Activated T-helper 17 cell treated with anti-CD3 and anti-CD28 coated beads, Interleukin-2, amount 50 U/mL, for 72 hours (primary cell): ENCODE measurements around the gene HSD11B1L. TPM values are rescaled to one million over a fixed set of nuclear protein-coding genes. Genes with fewer than 3 reads are reported as not detected.
"Not testable (repeated sequence)": the region's sequence is repeated elsewhere in the genome, so short reads cannot be mapped to it uniquely, and the experiment has no call there.

Experiments
- ATAC-seq: fragments of 150-1000 bp; cut with Tn5 transposase; replicated peaks from 2 replicates; pipeline ENCODE4 v1.10.0; 2021; ENCODE audit warnings: mild to moderate bottlenecking, moderate library complexity
- H3K27ac Mint-ChIP-seq: one replicate; pipeline ENCODE4 v1.8.0; 2022; ENCODE audit warnings: mixed read lengths
- H3K27me3 Mint-ChIP-seq: one replicate; pipeline ENCODE4 v1.8.0; 2022; ENCODE audit warnings: mixed read lengths
- H3K36me3 Mint-ChIP-seq: one replicate; pipeline ENCODE4 v1.8.0; 2022; ENCODE audit warnings: low read depth, mild to moderate bottlenecking, mixed read lengths
- H3K4me1 Mint-ChIP-seq: one replicate; pipeline ENCODE4 v1.8.0; 2022; ENCODE audit warnings: mixed read lengths
- H3K4me3 Mint-ChIP-seq: one replicate; pipeline ENCODE4 v1.8.0; 2022; ENCODE audit warnings: mild to moderate bottlenecking, mixed read lengths
- H3K9me3 Mint-ChIP-seq: one replicate; pipeline ENCODE4 v1.8.0; 2022; ENCODE audit warnings: mixed read lengths
- total RNA-seq, 2 donors: library from RNA; stranded (reverse); gene quantifications; one replicate each; pipeline ENCODE4 v1.2.3, GENCODE V29; 2022

HSD11B1L gene
- total RNA-seq, 2 donors from 2014 or later = 2.3 to 5.3 TPM

DNA sequence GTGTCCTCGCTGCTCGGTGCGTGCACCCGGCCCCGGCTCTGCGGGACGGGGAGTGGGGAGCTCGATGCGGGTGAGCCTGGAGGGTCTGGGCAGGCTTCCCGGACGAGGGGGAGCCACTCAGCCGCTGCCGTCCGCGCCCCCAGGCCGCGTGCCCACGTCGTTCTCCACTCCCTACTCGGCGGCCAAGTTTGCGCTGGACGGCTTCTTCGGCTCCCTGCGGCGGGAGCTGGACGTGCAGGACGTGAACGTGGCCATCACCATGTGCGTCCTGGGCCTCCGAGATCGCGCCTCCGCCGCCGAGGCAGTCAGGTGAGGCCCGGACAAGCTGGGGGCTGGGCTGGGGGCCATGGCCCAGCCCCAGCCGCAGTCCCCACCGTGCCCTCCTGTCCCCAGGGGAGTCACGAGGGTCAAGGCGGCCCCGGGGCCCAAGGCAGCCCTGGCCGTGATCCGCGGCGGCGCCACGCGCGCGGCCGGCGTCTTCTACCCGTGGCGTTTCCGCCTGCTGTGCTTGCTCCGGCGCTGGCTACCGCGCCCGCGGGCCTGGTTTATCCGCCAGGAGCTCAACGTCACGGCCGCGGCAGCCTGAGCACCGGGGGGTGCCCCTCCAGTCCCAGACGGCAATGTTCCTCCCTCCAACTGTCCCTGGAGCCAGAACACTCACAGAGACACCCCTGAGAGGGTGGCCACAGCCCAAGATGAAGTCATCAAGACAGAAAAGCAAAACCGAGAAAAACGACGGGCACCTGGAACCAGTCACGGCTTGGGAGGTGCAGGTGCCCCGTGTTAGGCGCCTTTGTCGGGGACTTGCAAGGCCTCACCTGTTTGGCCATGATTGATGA is 6.8 kb downstream of the HSD11B1L start:
- H3K4me3 Mint-ChIP-seq = peak overlapping the region; percentile 74
- ATAC-seq = no peak
- H3K27ac Mint-ChIP-seq = peak overlapping the region; percentile 44

DNA sequence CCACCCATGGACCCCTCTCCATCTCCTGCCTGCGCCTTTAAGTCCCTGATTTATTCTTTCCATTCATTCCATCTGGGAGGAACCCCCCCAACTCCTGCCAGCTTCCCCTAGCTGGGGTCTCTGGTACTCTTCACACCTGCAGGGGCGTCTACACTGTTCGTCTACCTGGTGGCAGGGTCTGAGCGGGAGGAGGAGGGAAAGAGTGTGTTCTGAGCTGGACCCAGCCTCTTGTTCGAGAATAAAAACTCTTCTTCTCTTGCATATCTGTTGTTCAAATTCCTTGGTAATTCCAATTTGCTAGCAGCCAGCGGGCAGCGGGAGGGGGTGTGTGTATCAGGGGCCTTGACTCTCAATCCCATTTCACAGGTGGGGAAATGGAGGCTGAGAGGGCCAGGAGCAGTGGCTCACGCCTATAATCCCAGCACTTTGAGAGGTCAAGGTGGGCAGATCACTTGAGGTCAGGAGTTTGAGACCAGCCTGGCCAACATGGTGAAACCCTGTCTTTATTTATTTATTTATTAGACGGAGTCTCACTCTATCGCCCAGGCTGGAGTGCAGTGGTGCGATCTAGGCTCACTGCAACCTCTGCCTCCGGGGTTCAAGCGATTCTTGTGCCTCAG is 7.5 kb downstream of the HSD11B1L start:
- Mint-ChIP-seq H3K27ac (peak overlapping the region; percentile 44), H3K36me3 (peaks cover 36% of the 10 kb centered on the region), H3K4me3 (peak overlapping the region; percentile 74)
- not testable (repeated sequence) for H3K27me3 Mint-ChIP-seq, H3K9me3 Mint-ChIP-seq, ATAC-seq, H3K4me1 Mint-ChIP-seq

More for the DNA sequence above, 6.8 kb downstream of the HSD11B1L start:
- no peaks in the 10 kb centered on the region for H3K27me3 Mint-ChIP-seq
- peaks cover 4% of the 10 kb centered on the region for H3K4me1 Mint-ChIP-seq
- no peaks in the 10 kb centered on the region for H3K9me3 Mint-ChIP-seq
- H3K36me3 Mint-ChIP-seq = peaks cover 28% of the 10 kb centered on the region

DNA sequence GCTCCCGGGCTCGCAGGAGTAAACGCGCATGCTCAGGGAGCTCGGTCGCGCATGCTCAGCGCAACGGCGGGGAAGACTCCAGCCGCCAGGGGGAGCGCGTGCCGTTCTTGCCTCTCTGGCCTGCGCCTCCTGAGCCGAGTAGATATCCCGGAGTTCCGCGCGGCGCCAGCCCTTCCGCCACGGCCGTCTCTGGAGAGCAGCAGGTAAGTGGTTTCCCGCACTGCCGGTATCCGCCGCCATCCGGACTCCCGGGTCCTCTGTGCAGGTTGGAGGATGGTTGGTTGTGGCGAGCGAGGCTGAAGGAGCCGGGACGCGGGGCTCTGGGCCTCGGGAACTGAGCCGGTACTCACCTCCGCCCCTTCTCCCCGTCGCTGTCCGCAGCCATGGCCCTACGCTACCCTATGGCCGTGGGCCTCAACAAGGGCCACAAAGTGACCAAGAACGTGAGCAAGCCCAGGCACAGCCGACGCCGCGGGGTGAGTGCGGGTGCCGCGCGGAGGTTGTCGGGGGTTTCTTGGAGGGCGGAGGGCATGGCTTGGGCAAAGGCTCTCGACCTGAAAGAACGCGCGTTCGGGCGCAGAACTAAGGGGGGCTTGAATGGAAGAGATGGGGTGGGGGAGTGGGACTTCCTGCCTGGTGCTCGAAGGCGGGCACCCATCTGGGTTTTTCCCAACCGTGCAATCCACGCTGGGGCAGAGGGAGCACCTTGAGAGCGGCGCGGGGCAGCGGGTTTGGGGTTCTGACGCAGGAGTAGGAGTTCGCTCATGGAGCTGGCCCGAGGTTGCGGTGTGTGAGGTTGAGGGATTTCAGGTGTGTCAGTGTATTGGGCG is 9.5 kb downstream of the HSD11B1L start, which contains the start of gene RPL36:
Gene RPL36, plus strand, starts transcription at position 171 of the 830 bp plus-strand sequence. Its CDS starts 213 bp downstream, at position 384.
- peak; percentile 56 for ATAC-seq
- Mint-ChIP-seq H3K9me3 (no peaks in the 10 kb centered on the region), H3K36me3 (peaks cover 56% of the 10 kb centered on the region), H3K27ac (peak within 1 kb of the TSS; percentile 99), H3K4me1 (peaks cover 4% of the 10 kb centered on the region), H3K4me3 (peak within 1 kb of the TSS; percentile 99), H3K27me3 (no peaks in the 10 kb centered on the region)

DNA sequence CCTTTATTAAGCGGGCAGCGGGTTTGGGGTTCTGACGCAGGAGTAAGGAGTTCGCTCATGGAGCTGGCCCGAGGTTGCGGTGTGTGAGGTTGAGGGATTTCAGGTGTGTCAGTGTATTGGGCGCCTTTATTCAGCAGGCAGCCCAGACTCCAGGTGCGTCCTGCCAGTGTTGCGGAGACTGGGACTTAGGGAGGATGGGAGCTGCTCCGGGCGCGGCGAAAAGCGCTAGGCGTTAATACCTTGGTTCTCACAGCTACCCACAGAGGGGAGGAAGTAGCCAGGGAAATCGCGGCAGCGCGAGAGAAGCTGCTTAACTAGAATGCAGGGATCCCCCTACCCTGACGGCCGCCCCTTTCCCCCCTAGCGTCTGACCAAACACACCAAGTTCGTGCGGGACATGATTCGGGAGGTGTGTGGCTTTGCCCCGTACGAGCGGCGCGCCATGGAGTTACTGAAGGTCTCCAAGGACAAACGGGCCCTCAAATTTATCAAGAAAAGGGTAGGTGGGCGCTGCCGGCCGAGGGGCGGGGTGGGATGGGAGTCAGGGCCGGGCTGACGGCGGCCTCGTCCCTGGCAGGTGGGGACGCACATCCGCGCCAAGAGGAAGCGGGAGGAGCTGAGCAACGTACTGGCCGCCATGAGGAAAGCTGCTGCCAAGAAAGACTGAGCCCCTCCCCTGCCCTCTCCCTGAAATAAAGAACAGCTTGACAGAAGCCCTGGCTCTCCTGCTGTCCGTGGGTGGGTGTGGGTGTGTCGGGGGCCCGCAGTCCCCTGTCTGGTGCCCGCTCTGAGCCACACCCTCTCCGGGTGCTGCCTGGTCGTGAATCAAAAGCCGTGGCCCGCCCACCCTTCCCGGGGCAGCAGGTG is 10.4 kb downstream of the HSD11B1L start:
- Mint-ChIP-seq H3K4me3 (peak overlapping the region; percentile 99), H3K27me3 (no peaks in the 10 kb centered on the region), H3K27ac (peak overlapping the region; percentile 99), H3K9me3 (no peaks in the 10 kb centered on the region), H3K36me3 (peaks cover 61% of the 10 kb centered on the region), H3K4me1 (peaks cover 4% of the 10 kb centered on the region)
- peak; percentile 6 for ATAC-seq

DNA sequence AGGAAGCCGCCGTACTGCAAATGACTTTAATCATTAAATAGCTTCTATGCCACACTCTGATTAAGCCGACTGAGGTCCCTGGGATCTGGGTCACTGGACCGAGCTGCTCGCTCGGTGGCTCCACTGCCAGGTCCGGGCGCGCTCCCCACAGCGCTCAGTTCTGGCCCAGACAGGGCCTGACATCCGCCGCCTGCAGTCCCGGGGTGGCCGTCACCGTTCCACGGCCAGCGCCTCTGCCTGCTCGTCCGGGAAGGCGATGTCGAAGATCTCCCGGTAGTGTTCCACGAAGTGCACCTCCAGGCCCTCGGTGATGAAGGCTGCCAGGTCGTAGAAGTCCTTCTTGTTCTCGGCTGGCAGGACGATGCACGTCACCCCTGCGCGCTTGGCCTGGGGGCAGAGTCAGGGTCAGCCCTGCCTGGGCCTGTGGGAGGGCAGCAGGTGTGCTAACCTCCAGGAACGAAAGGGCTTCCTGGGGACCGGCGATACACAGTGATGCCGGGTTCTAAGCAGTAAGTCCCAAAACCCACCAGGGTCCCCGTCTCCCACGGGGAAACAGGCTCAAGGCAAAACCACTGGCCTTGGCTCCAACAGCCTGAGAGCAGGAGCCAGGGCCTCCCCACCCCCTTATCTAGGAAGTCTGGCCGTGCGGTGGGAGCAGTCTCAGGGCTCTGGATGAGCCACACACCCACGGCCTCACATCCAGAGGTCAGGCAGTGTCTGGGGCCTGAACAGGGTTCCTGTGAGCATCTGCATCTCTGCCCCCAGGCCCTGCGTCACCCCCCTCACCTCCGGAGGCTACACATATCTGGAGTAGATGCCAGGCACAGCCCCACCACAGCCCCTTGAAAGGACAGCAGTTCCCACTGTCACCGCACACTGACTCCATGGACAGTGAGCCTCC is 11.2 kb downstream of the HSD11B1L start:
- Mint-ChIP-seq H3K4me1 (peaks cover 4% of the 10 kb centered on the region), H3K9me3 (no peaks in the 10 kb centered on the region), H3K27ac (peak overlapping the region; percentile 99), H3K36me3 (peaks cover 68% of the 10 kb centered on the region), H3K27me3 (no peaks in the 10 kb centered on the region), H3K4me3 (peak overlapping the region; percentile 99)
- ATAC-seq = no peak

DNA sequence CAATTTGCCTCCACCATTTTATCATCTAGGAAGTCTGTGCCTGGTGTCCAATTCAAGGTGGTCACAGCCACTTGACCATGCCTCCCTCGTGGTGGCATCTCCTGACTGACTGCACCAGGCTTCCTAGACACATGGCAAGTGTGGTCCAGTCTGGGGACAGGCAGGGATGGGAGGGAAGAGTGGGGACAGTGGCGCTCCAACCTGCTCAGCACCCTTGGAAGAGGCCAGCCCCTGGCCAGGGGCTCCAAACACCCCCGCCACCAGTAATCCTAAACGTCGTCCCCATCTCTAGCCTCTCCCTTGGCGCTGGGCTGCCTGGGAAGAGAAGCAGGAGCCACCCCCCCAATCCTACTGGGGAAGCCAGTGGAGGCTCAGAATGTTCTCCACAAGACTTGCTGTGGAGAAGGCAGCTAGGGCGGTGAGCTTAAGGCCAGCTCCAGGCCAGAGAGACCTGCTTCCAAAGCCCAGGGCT is 11.9 kb downstream of the HSD11B1L start:
- H3K27me3 Mint-ChIP-seq = no peaks in the 10 kb centered on the region
- ATAC-seq = no peak
- peak overlapping the region; percentile 99 for H3K4me3 Mint-ChIP-seq
- H3K9me3 Mint-ChIP-seq = no peaks in the 10 kb centered on the region
- peaks cover 75% of the 10 kb centered on the region for H3K36me3 Mint-ChIP-seq
- H3K27ac Mint-ChIP-seq = peak overlapping the region; percentile 99
- peaks cover 4% of the 10 kb centered on the region for H3K4me1 Mint-ChIP-seq

DNA sequence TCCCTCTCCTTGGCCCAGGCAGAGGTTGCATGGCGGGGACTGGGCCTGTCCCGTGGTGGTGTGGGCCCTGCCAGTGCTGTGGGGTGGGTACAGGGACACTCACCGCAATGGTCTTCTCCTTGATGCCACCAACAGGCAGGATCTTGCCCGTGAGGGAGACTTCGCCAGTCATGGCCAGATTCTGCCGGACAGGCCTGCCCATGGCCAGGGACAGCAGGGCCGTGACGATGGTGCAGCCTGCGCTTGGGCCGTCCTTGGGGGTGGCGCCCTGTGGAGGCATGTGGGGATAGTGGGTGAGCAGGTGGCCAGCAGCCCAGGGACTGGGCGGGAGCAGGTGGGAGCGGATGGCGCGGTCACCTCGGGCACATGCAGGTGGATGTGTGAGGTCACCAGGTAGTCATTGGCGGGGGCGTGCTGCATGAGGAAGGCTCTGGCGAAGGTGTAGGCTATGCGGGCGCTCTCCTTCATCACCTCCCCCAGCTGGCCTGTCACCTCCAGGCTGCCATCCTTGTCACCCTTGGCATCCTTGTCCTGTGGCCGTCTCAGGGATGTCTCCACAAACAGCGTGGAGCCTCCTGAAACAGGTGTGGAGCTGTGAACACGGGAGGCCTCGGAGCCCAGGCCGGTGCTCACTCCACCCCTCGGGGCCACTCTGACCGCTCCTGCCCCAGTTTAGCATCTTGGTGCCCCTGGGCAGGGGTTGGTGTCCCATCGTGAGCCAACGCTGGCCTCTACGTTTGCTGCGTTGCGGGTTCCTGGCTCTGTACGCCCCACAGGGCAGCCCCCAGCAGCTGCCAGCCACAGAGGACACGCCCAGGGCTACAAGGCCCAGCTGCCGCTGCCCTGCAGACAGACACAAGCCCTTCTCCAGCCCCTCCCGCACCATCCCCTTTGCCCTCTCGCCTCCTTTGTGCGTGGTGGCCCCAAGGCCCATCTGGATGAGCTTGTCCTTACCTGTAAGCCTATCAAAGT is 12.7 kb downstream of the HSD11B1L start:
- peaks cover 78% of the 10 kb centered on the region for H3K36me3 Mint-ChIP-seq
- peak overlapping the region; percentile 99 for H3K4me3 Mint-ChIP-seq
- H3K27me3 Mint-ChIP-seq = no peaks in the 10 kb centered on the region

DNA sequence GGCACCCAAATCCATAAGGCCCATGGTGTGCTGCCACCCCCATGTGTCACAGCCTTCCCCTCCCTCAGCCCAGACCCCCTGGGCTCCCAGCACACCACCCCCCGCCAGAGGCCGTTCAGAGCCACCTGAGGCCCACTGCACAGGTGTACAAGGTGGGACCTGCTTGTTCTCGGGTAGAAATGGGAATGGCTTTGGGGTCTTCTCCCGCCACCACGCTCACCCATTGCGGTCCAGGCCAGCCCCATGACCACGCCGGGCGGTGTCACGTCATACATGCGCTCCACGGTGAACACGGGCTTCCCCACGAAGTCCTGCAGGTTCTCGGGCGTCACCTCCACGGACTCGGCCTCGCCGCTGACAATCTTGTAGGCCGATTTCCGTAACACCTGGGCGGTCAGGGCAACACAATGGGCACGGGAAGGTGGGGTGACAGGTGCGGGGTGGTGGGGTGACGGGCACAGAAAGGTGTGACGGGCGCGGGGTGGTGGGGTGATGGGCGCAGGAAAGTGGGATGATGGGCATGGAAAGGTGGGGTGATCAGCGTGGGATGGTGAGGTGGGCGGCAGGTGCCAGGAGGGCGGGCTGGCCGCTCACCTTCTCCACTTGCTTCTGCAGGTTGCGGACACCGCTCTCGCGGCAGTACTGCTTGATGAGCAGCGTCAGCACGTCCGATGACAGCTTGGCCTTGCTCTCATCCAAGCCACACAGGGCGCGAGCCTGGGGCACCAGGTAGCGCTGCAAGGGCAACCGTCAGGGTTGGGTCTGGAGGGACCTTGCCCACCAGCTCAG is 13.5 kb downstream of the HSD11B1L start:
- no peaks in the 10 kb centered on the region for H3K27me3 Mint-ChIP-seq
- H3K4me1 Mint-ChIP-seq = peaks cover 4% of the 10 kb centered on the region
- peaks cover 87% of the 10 kb centered on the region for H3K36me3 Mint-ChIP-seq
- ATAC-seq = no peak
- H3K4me3 Mint-ChIP-seq = peak overlapping the region; percentile 99
- H3K27ac Mint-ChIP-seq = peak overlapping the region; percentile 99
- H3K9me3 Mint-ChIP-seq = no peaks in the 10 kb centered on the region

More for the DNA sequence above, 12.7 kb downstream of the HSD11B1L start:
- H3K9me3 Mint-ChIP-seq = no peaks in the 10 kb centered on the region
- peak overlapping the region; percentile 99 for H3K27ac Mint-ChIP-seq
- peaks cover 4% of the 10 kb centered on the region for H3K4me1 Mint-ChIP-seq
- no peak for ATAC-seq

DNA sequence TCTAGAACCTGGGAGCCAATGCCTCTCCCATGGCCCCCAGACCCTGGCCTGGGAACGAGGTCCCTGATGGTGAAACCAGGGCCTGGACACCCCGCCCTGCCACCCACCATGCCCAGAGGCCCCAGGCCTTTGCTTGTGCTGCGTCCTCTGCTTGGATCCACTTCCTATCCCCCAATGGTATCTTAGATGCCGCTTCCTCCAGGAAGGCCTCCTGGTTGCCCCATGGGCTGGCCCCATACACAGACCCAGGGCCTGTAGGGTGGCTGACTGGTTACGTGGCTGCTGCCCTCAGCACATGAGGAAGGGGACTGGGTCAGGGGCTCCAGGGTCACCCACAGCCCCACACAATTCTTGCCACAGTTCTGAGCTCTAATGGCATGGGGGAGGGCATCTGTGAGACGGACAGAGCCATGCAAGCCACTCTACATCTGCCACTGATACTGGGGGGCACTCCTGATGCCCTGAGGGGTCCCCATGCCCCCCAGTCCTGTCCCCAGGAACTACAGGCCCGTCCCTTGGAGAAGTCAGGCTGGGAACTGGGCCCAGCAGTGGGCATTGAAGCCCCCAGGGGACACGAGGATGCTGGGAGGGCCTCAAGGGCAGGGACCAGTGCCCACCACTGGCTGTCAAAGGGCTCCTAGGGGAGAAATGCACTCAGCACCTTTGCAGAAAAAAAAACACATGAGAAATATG is 14.3 kb downstream of the HSD11B1L start:
- Mint-ChIP-seq H3K36me3 (peaks cover 86% of the 10 kb centered on the region), H3K4me3 (peak overlapping the region; percentile 99), H3K27me3 (no peaks in the 10 kb centered on the region), H3K9me3 (no peaks in the 10 kb centered on the region), H3K4me1 (peaks cover under 1% of the 10 kb centered on the region), H3K27ac (peak overlapping the region; percentile 99)
- ATAC-seq = no peak

DNA sequence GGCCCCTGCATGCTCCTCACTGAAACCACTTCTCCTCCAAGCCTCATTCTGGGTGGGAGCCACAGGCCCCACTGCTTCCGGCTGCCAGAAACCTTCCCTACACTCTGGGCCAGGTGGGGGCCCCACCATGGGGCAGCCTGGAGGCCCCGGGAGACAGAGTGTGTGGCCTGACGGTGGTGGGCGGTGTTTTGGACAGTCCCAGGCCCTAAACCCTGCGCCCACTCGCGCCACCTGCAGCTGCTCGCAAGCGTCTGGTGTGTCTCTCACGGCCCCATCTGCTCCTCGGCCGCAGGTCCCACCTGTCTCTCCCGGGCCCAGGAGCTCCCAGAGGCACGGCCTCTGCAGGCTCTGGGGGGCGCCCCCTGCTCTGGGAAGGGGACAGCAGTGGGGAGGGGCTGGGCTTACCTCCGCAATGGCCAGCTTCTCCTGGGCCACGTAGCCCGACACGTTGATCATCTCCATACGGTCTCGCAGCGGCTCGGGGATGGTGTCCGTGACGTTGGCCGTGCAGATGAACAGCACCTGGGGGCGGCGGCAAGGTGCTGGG is 14.9 kb downstream of the HSD11B1L start:
- H3K36me3 Mint-ChIP-seq = peaks cover 86% of the 10 kb centered on the region
- H3K9me3 Mint-ChIP-seq = no peaks in the 10 kb centered on the region
- ATAC-seq = no peak
- no peak overlapping the region for H3K27ac Mint-ChIP-seq
- no peaks in the 10 kb centered on the region for H3K4me1 Mint-ChIP-seq
- H3K27me3 Mint-ChIP-seq = no peaks in the 10 kb centered on the region
- H3K4me3 Mint-ChIP-seq = no peak overlapping the region
